Suprapubic skin (tissue), 4 donors: Measurements from ENCODE around the gene SCAMP2.

Experiments used
- CTCF ChIP-seq, 2 donors: fragments of 200-600 bp in 1 of 2; fragments of 450-650 bp in 1 of 2; sonication (generic) in 1 of 2; IDR thresholded peaks; one replicate each; pipeline ENCODE4 v1.5.1; 2016 to 2019; ENCODE audit warnings: antibody characterized with exemption in 2 of 2, mild to moderate bottlenecking in 1 of 2, moderate library complexity in 1 of 2
- EP300 ChIP-seq: sonication (generic); formaldehyde crosslinking; IDR thresholded peaks from one replicate; pipeline ENCODE4 v1.6.1; 2017; ENCODE audit warnings: antibody characterized with exemption
- POLR2A ChIP-seq, 2 donors: fragments of 450-650 bp; IDR thresholded peaks; one replicate each; pipeline ENCODE4 v1.6.1; 2017; ENCODE audit warnings: antibody characterized with exemption in 2 of 2, mild to moderate bottlenecking in 2 of 2, moderate library complexity in 2 of 2
- POLR2AphosphoS5 ChIP-seq, 3 donors: sonication (generic); formaldehyde crosslinking; IDR thresholded peaks; one replicate each; pipeline ENCODE4 v1.6.1; 2017; ENCODE audit warnings: antibody characterized with exemption in 3 of 3

- no peak for TF ChIP-seq CTCF (IDR thresholded peaks at IDR 0.05)
- no peak for TF ChIP-seq POLR2A (IDR thresholded peaks at IDR 0.05)
- no peak for TF ChIP-seq EP300
- TF ChIP-seq POLR2AphosphoS5 (IDR thresholded peaks at IDR 0.05), result no peak
These were observed 28.0 kb downstream of the SCAMP2 start for GRCh38 chr15:74845208-74845568.
